ENCODE results near the gene TMEM236. TPM values are rescaled to one million over a fixed set of nuclear protein-coding genes. Genes with fewer than 3 reads are reported as not detected.

The TMEM236 gene
- total and polyA plus RNA-seq, 2 of the 4 experiments (the other 2 are of a cell fraction), result not detected

DNA sequence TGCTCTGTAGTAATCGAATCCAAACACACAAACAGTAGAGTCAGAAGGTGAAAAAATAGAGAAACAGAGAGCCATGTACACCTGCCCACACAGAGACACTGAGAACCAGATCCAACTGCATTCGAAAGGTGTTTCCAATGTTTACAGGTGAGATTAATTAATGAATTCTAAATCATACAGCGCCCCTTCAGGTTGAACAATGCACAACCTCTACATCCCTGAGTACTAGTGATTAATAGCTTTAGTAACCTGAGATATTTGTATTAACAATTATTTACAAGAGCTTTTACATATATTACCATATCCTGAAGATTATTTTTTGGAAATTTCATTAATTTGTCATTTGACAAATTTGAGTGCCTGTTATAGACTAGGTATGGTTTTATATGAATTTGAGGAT, 49.5 kb downstream of the TMEM236 start:
- BruUV-seq (replicated peaks), result no TSS peak
- Histone ChIP-seq H2AK5ac (ENCODE audit: low read depth, low read length) (no peak overlapping the region), H3K9me3 (ENCODE audit: control insufficient read depth, insufficient read depth, low read length) (no peaks in the 10 kb centered on the region), H4K5ac (ENCODE audit: low read depth, low read length) (no peak overlapping the region), H2AFZ (replicated peaks; ENCODE audit: low read length, poor library complexity) (no peak overlapping the region), H2BK15ac (ENCODE audit: low read depth, low read length) (no peak overlapping the region), H4K8ac (ENCODE audit: low read depth in 2 of 2, low read length in 2 of 2) (no peak overlapping the region), H3K56ac (ENCODE audit: extremely low read depth, insufficient read depth, low read length) (no peak overlapping the region), H2AK9ac (replicated peaks; ENCODE audit: low read depth, low read length, poor library complexity) (no peak overlapping the region), H4K20me1 (ENCODE audit: insufficient read depth, low read length) (no peaks in the 10 kb centered on the region), H3K23ac (ENCODE audit: low read depth, low read length) (no peak overlapping the region), H2BK20ac (ENCODE audit: low read depth, low read length) (no peak overlapping the region), H3K36me3 (ENCODE audit: control insufficient read depth, insufficient read depth, low read length) (no peaks in the 10 kb centered on the region), H3K18ac (ENCODE audit: low read depth, low read length) (no peak overlapping the region), H3K4me3 (ENCODE audit: insufficient read depth, low read depth, low read length) (no peak overlapping the region), H2BK5ac (ENCODE audit: low read depth, low read length, poor library complexity, severe bottlenecking) (no peak overlapping the region), H3K4me1 (ENCODE audit: control insufficient read depth, insufficient read depth, low read length) (no peaks in the 10 kb centered on the region), H3K9ac (ENCODE audit: low read depth, low read length) (no peak overlapping the region), H3K4ac (ENCODE audit: low read depth, low read length) (no peak overlapping the region), H3K27me3 (ENCODE audit: control insufficient read depth, insufficient read depth, low read length) (peaks cover 4% of the 10 kb centered on the region), H3K79me1 (ENCODE audit: low read depth in 1 of 2, low read length in 2 of 2) (no peaks in the 10 kb centered on the region), H3K27ac (ENCODE audit: insufficient read depth, low read length) (no peak overlapping the region), H2BK120ac (ENCODE audit: low read depth, low read length) (no peak overlapping the region), H3K14ac (replicated peaks; ENCODE audit: low read depth, low read length) (no peak overlapping the region), H4K91ac (ENCODE audit: insufficient read depth, low read depth, low read length) (no peak overlapping the region), H3K9me1 (ENCODE audit: insufficient read depth, low read length) (no peaks in the 10 kb centered on the region), H3K4me2 (ENCODE audit: low read depth, low read length) (no peak overlapping the region)
- WGBS, 2 experiments (ENCODE audit: extremely low coverage in 2 of 2, insufficient read length in 1 of 2), result no CpG with 5 or more reads among the region's 3 CpGs
- POLR2A ChIA-PET (ENCODE audit: unreplicated experiment), result no interaction called here
- no peak for DNase-seq
- CTCF ChIA-PET, result no interaction called here
- in situ Hi-C loops (cut with MboI; ENCODE audit: low sequenced_read_pairs), result no loop called here
- TF ChIP-seq BHLHE40 (IDR thresholded peaks at IDR 0.05; ENCODE audit: low read depth, low read length) (no peak), NFE2L2 (IDR thresholded peaks at IDR 0.05; ENCODE audit: low read depth, low read length) (no peak), MAFK (IDR thresholded peaks at IDR 0.05; ENCODE audit: low read depth, low read length) (no peak), RAD21 (IDR thresholded peaks at IDR 0.05; ENCODE audit: low read length) (no peak), ELK1 (IDR thresholded peaks at IDR 0.05; ENCODE audit: borderline replicate concordance, low read depth, low read length) (no peak)
- TF ChIP-seq, protein P1, sequence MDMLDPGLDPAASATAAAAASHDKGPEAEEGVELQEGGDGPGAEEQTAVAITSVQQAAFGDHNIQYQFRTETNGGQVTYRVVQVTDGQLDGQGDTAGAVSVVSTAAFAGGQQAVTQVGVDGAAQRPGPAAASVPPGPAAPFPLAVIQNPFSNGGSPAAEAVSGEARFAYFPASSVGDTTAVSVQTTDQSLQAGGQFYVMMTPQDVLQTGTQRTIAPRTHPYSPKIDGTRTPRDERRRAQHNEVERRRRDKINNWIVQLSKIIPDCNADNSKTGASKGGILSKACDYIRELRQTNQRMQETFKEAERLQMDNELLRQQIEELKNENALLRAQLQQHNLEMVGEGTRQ (IDR thresholded peaks at IDR 0.05; ENCODE audit: low read depth, low read length), result no peak
- ATAC-seq (ENCODE audit: low read depth), result no peak
- intact Hi-C loops (cut with micrococcal nuclease), result no loop called here
- dilution Hi-C loops (cut with HindIII; ENCODE audit: low sequenced_read_pairs, unreplicated experiment), result no loop called here
